Sigmoid colon (tissue), 4 donors: ENCODE results near the gene TMEM254.
"Not testable (repeated sequence)": the region's sequence is repeated elsewhere in the genome, so short reads cannot be mapped to it uniquely, and the experiment has no call there.

ENCODE experiments used
- EP300 ChIP-seq, 4 donors: sonication (generic); formaldehyde crosslinking; IDR thresholded peaks; one replicate each; pipeline ENCODE4 v1.6.1; 2017; ENCODE audit warnings: antibody characterized with exemption in 4 of 4
- POLR2A ChIP-seq, 2 donors: fragments of 450-650 bp; IDR thresholded peaks; one replicate each; pipeline ENCODE4 v1.6.1; 2016; ENCODE audit warnings: antibody characterized with exemption in 2 of 2, mild to moderate bottlenecking in 2 of 2, moderate library complexity in 2 of 2
- POLR2AphosphoS5 ChIP-seq, 4 donors: sonication (generic); formaldehyde crosslinking; IDR thresholded peaks; one replicate each; pipeline ENCODE4 v1.6.1; 2017; ENCODE audit warnings: antibody characterized with exemption in 4 of 4
- TF ChIP-seq, protein P1 (sequence below), 4 experiments: fragments of 450-650 bp in 3 of 4; fragments of 200-600 bp in 1 of 4; IDR thresholded peaks; one replicate each; pipeline ENCODE4 v1.5.1; 2016 to 2019; ENCODE audit warnings: antibody characterized with exemption in 4 of 4, mild to moderate bottlenecking in 3 of 4, moderate library complexity in 2 of 4

DNA sequence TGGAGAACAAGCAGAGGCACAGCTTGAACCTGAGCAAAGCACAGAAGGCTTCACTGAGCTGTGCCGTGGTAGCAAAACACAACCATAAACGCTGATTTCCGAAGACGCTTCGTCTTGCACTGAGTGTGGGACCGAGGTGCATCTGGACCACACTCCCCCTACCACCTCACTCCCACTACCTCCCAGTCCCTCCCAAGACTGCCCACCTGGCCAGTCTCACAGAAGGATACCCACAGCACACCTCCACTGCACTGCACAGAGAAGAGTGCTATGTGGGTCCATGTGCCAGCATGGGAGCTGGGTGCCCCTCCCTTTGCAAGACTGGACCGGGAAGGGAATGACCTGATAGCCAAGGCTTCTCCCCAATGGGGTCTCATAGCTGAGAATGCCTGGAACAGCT is 40.2 kb upstream of the TMEM254 start:
- TF ChIP-seq, protein P1, sequence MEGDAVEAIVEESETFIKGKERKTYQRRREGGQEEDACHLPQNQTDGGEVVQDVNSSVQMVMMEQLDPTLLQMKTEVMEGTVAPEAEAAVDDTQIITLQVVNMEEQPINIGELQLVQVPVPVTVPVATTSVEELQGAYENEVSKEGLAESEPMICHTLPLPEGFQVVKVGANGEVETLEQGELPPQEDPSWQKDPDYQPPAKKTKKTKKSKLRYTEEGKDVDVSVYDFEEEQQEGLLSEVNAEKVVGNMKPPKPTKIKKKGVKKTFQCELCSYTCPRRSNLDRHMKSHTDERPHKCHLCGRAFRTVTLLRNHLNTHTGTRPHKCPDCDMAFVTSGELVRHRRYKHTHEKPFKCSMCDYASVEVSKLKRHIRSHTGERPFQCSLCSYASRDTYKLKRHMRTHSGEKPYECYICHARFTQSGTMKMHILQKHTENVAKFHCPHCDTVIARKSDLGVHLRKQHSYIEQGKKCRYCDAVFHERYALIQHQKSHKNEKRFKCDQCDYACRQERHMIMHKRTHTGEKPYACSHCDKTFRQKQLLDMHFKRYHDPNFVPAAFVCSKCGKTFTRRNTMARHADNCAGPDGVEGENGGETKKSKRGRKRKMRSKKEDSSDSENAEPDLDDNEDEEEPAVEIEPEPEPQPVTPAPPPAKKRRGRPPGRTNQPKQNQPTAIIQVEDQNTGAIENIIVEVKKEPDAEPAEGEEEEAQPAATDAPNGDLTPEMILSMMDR (IDR thresholded peaks at IDR 0.05): not testable (repeated sequence)
- TF ChIP-seq POLR2AphosphoS5, EP300, POLR2A (IDR thresholded peaks at IDR 0.05): not testable (repeated sequence)
